K562 (cell line): ENCODE measurements around the gene SH3TC1. TPM values are rescaled to one million over a fixed set of nuclear protein-coding genes. Genes with fewer than 3 reads are reported as not detected.

ENCODE experiments used
- polyA plus RNA-seq, 8 experiments: library from polyadenylated mRNA; depleted of rRNA in 4 of 8; stranded (reverse) in 5 of 8; unstranded in 3 of 8; fragments of >200 nt; fragmentation: Nextera tagmentation in 2 of 8; fragmentation: Illumina TruSeq in 1 of 8; extraction: Ambion mirVana in 2 of 8; extraction: Trizol in 1 of 8; gene quantifications; 2 replicates each; pipeline versions ENCODE4 v1.2.1 to v1.2.3, GENCODE V29; 2011 to 2014; ENCODE audit warnings: inconsistent platforms in 1 of 8, missing spikeins in 1 of 8
- total RNA-seq, 7 experiments: library from RNA; depleted of rRNA in 6 of 7; stranded (reverse); fragments of >200 nt in 6 of 7; fragmentation: Illumina TruSeq in 2 of 7; extraction: Trizol in 2 of 7; gene quantifications; 2 replicates each; pipeline versions ENCODE4 v1.2.1 to v1.2.3, GENCODE V29; 2011 to 2021; ENCODE audit warnings: low replicate concordance in 1 of 7
- TF ChIP-seq, protein P1 (sequence below): fragments of 450-650 bp; IDR thresholded peaks from 2 replicates; pipeline ENCODE4 v1.6.1; 2016; ENCODE audit warnings: mild to moderate bottlenecking, moderate library complexity

Gene SH3TC1
- total and polyA plus RNA-seq, 9 of the 15 experiments (the other 6 are each of a cell fraction or from before 2014, with no cell fraction given): 0.04 to 2.1 (median 0.48) TPM; not detected in 1

DNA sequence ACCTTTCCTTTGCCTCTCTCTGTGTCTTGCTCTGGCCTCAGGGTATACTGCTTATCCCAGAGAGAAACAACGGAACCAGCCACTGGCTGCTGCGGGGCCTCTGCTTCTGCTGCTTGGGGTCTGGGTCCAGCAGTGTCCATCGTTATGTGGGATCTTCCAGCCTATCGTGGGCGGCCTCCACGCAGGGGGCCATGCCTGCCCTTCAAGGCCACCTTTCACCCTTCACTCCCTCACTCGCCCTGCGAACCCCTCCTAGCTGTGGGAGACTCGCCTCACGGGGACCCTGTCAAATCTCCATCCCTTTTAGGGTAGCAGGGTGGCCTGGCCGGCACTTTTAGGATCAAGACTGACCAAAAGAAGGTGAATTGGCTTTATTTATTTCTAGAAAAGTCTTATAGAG is 21.1 kb upstream of the SH3TC1 start (continued):
- TF ChIP-seq, protein P1, sequence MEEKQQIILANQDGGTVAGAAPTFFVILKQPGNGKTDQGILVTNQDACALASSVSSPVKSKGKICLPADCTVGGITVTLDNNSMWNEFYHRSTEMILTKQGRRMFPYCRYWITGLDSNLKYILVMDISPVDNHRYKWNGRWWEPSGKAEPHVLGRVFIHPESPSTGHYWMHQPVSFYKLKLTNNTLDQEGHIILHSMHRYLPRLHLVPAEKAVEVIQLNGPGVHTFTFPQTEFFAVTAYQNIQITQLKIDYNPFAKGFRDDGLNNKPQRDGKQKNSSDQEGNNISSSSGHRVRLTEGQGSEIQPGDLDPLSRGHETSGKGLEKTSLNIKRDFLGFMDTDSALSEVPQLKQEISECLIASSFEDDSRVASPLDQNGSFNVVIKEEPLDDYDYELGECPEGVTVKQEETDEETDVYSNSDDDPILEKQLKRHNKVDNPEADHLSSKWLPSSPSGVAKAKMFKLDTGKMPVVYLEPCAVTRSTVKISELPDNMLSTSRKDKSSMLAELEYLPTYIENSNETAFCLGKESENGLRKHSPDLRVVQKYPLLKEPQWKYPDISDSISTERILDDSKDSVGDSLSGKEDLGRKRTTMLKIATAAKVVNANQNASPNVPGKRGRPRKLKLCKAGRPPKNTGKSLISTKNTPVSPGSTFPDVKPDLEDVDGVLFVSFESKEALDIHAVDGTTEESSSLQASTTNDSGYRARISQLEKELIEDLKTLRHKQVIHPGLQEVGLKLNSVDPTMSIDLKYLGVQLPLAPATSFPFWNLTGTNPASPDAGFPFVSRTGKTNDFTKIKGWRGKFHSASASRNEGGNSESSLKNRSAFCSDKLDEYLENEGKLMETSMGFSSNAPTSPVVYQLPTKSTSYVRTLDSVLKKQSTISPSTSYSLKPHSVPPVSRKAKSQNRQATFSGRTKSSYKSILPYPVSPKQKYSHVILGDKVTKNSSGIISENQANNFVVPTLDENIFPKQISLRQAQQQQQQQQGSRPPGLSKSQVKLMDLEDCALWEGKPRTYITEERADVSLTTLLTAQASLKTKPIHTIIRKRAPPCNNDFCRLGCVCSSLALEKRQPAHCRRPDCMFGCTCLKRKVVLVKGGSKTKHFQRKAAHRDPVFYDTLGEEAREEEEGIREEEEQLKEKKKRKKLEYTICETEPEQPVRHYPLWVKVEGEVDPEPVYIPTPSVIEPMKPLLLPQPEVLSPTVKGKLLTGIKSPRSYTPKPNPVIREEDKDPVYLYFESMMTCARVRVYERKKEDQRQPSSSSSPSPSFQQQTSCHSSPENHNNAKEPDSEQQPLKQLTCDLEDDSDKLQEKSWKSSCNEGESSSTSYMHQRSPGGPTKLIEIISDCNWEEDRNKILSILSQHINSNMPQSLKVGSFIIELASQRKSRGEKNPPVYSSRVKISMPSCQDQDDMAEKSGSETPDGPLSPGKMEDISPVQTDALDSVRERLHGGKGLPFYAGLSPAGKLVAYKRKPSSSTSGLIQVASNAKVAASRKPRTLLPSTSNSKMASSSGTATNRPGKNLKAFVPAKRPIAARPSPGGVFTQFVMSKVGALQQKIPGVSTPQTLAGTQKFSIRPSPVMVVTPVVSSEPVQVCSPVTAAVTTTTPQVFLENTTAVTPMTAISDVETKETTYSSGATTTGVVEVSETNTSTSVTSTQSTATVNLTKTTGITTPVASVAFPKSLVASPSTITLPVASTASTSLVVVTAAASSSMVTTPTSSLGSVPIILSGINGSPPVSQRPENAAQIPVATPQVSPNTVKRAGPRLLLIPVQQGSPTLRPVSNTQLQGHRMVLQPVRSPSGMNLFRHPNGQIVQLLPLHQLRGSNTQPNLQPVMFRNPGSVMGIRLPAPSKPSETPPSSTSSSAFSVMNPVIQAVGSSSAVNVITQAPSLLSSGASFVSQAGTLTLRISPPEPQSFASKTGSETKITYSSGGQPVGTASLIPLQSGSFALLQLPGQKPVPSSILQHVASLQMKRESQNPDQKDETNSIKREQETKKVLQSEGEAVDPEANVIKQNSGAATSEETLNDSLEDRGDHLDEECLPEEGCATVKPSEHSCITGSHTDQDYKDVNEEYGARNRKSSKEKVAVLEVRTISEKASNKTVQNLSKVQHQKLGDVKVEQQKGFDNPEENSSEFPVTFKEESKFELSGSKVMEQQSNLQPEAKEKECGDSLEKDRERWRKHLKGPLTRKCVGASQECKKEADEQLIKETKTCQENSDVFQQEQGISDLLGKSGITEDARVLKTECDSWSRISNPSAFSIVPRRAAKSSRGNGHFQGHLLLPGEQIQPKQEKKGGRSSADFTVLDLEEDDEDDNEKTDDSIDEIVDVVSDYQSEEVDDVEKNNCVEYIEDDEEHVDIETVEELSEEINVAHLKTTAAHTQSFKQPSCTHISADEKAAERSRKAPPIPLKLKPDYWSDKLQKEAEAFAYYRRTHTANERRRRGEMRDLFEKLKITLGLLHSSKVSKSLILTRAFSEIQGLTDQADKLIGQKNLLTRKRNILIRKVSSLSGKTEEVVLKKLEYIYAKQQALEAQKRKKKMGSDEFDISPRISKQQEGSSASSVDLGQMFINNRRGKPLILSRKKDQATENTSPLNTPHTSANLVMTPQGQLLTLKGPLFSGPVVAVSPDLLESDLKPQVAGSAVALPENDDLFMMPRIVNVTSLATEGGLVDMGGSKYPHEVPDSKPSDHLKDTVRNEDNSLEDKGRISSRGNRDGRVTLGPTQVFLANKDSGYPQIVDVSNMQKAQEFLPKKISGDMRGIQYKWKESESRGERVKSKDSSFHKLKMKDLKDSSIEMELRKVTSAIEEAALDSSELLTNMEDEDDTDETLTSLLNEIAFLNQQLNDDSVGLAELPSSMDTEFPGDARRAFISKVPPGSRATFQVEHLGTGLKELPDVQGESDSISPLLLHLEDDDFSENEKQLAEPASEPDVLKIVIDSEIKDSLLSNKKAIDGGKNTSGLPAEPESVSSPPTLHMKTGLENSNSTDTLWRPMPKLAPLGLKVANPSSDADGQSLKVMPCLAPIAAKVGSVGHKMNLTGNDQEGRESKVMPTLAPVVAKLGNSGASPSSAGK: no peak
